HG03521 (cell line): ENCODE results near the gene FAR2.
"Not testable (repeated sequence)": the region's sequence is repeated elsewhere in the genome, so short reads cannot be mapped to it uniquely, and the experiment has no call there.

Source experiments
- ATAC-seq: cut with Tn5 transposase; IDR thresholded peaks from one replicate; pipeline ENCODE4 v1.9.1; 2021; ENCODE audit warnings: mild to moderate bottlenecking, moderate library complexity; ENCODE audit not compliant: unreplicated experiment

The FAR2 gene

DNA sequence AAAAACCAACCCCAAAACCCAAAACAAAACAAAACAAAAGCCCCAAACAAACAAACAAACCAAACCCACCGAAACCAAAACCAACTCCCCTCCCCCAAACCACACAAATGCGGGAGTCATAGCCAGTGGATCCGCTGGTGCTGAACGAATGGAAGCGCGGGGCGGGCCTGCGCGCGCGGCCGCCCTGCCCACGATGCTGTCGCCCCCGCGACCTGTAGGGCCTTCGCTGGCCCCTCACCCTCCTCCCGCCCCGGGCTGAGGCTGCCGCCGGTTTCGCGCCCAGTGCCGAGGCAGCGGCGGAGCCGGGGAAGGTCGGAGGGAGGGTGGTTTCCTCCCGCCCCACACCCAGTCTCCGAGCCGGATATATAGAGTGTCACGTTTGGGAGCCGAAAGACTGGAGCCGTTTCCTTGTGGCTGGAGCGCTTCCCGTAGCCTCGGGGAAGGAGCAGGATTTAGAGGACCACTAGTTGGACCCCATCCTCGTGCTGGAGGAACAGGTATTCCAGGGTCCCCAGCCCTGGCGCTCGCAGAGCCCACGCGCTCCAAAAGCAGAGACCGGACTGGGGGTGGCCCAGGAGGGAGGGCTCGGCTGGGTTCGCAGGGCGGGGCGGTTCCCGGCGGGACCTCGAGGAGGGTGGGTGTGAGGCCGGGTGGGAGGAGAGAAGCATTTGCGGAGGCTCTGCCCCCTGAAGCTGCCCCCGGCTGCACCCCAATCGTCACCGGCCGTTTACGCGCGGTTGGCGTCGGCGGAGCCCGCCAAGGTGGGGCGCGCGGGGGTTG lies at the start of gene FAR2:
FAR2 (plus strand) TSS at position 368 of the 780 bp plus-strand sequence. CDS start 121,172 bp downstream, outside the sequence.
- peak; percentile 39 for ATAC-seq

DNA sequence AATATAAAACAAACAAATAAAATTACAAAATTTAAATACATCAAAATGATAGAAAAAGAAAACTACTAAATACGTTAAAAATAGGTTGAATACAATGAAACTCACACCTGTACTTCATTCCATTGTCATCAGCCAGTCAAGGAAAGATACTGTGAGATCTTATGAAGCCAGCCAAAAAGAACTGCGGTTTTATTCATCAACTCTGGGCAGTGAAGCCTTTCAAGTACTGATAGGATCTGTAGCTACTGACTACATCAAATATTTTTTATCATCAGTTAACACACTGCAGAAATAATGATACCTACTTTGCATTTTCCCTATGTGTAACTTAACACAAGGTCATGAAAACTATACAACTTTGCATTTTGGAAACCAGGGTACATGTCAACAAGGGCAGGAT lies 46.3 kb upstream of the FAR2 start:
- no peak for ATAC-seq

DNA sequence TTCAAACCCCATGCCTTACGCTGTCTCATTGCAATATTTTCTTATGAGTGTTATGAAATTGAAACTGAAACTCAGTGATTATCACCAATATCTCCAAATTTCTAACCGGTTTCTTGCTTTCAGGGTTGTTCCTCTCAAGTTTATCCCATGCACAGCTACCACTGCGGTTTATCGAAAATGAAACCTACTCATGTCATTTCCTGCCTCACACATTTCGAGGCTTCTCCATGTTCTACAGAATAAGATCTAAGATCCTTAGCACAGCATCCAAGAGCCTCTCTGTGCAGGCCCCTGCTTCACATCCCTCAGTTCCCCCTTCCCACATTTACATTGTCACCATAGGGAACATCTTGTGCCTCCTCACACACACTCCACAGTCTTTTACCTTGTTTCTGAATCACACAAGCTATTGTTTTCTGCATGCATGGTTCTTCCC lies 45.5 kb upstream of the FAR2 start:
- peak; percentile 97 for ATAC-seq

DNA sequence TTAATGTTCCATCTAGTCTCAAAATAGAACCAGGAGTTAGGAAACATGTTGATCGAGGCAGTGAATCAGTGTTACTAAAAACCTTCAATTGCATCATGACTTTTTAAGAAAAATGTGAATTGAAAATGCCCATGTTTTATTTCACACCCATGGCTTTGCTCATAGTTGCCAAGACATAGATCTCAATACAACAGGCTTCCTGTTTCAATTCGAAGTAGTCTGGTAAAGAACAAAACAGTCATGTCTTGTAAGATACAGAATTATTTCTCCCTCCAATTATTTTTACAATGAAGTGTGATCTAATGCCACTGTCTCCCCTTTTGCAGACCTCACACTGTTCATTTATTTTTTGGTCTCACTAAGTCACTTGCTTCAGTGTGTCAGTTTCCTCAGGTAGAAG lies 44.6 kb upstream of the FAR2 start:
- ATAC-seq, result no peak

DNA sequence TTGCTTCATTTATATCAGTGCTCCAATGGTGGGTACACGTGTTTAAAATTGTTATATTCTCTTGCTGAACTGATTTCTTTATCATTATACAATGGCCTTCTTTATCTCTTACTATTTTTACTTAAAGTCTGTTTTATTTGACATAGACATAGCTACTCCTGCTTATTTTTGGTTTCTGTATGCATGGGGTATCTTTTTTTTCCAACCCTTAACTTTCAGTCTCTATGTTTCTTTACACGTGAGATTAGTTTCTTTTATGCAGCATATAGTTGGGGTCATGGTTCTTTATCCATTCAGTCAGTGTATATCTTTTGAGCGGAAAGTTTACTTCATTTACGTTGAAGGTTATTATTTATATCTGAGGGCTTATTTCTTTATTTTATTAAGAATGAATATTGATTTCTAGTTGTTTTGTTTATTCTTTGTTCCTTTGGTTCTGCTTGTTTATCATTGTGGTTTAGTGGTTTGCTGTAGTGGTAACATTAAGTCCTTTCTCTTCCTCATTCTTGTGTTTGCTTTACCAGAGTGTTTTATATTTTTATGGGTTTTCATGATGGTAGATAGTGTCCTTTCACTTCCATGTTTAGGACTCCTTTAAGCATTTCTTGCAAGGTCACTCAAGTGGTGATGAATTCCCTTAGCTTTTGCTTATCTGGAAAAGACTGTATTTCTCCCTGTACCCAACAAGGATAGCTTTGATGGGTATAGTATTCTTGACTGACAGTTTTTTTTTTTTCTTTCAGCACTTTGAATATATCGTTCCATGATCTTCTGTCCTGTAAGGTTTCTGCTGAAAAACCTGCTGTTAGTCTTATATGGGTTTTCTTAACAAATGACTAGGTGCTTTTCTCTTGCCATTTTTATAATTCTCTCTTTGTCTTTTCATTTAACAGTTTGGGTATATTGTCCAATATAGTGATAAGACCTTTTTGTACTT lies 38.3 kb upstream of the FAR2 start:
- ATAC-seq, result peak; percentile 61

DNA sequence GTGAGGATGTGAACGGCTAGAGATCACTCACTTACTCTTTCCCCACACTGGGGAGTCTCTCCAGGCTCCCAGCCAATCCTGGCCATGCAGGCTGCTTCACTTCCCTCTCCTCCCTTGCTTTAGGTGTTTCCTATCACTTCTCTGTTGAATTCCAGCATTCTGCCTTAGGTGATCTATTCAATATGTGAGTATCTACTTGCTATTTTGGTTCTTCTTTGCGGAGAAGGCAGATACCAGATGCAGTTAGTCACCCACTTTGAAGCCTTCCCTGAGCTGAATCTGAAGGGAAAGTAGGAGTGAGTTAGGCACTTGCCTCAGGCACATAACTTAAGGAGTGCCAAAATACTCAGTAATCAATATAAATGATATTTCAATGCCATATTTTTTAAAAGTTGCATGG lies 36.0 kb upstream of the FAR2 start:
- no peak for ATAC-seq

DNA sequence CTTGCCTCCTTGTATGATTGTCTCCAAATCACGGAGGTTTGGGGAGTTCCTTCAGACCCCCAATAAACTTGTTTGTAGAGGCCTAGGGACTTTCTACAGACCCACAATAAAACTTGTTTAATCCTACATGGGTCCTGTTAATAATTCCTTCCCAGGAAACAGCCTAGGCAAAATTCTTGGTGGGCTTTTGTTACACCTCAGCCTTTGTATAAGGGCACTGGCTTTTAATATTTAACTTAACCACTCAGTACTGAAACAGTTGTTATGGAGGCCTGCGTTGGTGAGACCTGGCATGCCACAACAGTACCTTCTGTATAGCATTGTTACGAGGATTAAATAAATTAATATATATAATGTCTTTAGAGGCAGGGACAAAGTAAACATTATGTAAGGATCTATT lies 32.7 kb upstream of the FAR2 start:
- ATAC-seq, result no peak

DNA sequence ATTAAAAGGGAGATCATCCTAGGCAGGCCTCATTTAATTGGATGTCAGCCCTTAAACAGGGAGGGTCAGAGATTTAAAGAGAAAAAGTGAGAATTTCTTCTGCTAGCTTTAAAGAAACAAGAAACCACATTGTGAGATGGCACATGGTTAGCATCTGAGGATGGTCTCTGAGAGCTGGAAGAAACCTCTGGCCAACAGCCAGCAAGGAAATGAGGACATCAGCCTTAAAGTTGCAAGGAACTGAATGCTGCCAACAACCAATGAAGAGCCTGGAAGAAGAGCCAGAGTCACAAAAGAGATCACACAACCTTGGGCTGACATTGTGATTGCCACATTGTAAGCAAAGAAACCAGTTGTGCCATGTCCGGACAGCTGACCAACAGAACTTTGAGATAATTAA lies 17.5 kb upstream of the FAR2 start:
- no peak for ATAC-seq

DNA sequence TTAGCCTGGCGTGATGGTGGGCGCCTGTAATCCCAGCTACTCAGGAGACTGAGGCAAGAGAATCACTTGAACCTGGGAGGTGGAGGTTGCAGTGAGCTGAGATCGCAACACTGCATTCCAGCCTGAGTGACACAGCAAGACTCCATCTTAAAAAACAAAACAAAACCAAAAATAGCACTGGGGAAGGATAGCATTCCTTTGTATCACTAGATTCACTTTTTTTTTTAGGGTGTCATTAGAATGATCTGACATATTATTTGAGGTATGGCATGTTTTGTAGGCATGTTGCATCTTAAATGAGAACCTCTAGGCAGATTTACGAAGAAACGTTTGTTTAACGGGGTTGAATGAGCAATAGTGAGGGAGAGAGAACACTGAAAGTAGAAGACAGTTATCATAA lies 16.8 kb upstream of the FAR2 start:
- ATAC-seq, result no peak

DNA sequence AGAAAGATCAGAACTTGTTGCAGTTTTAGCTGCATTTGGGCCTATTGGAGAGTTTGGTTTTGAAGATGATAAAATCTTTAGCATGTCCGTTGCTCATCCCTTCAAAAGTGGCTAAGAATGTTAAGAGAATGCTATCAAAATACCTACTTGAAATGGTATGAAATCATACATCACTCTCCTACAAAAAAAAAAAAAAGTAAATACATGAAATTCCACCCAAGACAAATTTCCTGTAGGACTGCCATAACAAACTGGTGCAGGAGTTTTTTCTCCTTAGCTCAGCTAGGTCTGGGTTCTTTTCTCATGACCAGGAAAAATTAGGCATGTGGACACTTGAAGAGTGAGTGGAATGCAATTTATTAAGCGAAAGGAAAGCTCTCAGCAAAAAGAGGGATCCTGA lies 15.9 kb upstream of the FAR2 start:
- ATAC-seq, result no peak

DNA sequence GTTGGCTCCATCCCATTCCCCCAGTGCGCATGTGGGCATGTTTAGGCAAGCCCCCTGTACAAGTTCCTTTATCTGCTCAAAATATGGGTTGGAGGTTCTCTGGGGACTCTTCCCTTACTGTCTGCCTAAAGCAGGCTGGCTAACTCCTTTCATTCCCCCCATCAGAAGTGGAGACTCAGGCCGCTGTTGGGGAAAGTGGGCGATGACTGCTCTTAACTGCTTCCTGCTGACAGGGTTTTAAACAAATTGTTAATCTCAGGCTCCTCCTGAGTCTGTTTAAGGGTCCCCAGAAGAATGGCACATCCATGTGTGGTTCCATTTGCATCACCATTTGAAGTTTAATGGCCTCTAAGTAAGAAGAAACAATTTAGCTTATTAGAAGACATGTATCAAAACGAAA lies 15.4 kb upstream of the FAR2 start:
- ATAC-seq, result no peak

DNA sequence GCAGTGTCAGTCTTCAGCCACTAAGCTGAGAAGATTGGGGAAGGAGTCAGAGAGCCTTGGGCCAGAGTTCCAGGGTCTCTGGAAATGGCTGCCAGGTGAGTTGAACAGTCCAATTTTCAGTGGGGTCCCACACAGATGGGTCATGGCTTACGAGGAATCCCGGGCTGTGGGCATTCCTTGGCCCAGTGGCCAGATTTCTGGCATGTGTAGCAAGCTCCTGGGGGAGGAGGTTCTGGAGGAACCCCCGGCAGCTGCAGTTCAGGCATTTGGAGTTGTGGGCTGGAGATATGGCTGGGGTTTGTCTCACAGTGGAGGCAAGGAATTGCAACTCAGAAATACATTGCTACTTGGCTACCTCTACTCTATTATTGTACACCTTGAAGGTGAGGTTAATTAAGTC lies 10.8 kb upstream of the FAR2 start:
- ATAC-seq, result not testable (repeated sequence)

DNA sequence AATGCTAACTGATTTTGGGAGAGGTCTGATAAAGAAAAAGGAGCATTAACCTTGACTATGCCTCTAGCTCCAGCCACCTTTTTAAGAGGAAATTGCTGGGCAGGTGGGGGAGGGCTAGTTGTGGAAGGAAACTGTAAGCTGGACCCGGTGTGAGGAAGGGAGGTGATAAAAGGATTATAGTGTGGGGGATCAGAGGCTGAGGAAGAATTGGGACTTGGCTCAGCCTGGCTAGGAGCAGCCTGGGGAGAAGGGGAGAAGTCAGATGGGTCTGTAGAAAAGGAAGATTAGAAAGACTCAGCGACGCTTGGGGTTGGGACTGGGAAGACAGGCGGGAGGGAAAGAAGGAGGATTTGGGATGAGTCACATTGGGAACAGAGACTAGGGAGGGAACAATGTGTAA lies 10.2 kb upstream of the FAR2 start:
- not testable (repeated sequence) for ATAC-seq

DNA sequence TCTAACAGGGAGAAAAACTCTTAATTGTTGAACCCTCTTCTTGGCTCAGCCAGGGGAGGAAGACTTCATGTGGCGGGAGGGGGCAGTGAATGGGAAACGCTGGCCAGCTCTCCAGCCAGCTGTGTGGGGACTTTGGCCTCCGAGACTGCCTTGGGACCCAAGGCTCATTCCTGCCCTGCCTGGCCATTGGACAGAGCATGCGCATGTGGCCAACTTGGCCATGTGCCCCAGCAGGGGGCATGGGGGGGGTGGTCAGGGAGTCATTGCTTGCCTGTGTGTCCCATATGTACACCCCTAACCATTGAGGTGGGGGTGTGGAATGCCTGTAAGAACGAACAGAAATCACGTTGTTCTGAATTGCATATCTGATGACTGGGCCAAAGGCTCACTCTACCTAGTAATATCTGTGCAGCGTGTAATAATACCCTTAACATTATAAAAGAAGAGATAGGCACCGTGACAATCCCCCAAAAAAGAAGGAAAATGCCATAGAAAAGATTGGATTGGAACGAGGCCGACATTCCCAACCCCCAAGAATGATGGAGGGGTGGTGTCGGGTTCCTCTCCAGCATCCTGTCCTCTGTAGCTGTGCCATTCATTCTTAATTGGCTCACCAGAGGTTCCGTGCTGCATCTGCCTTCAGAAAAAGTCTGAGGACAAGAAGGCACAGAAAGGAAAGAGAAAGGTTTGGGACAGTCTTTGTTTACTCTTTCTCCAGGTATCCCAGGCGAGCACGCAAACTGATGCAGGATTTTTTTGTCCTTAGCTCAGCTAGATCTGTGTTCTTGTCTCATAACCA lies 3.5 kb upstream of the FAR2 start:
- ATAC-seq, result no peak

DNA sequence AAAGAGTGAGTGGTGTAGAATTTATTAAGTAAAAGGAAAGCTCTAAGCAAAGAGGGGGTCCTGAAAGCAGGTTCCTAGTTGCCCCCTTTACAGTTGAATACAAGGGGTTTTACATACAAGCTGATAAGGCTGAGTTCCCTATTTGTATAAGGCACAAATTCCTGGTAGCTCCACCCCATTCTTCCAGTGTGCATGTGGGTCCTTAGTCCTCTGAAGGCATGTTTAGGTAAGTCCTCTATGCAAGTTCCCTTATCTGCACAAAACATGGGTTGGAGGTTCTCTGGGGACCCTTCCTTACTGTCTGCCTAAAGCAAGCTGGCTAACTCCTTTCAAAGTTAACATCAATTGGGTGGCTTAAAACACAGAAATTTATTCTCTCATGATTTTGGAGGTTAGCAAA lies 2.9 kb upstream of the FAR2 start:
- ATAC-seq, result no peak

DNA sequence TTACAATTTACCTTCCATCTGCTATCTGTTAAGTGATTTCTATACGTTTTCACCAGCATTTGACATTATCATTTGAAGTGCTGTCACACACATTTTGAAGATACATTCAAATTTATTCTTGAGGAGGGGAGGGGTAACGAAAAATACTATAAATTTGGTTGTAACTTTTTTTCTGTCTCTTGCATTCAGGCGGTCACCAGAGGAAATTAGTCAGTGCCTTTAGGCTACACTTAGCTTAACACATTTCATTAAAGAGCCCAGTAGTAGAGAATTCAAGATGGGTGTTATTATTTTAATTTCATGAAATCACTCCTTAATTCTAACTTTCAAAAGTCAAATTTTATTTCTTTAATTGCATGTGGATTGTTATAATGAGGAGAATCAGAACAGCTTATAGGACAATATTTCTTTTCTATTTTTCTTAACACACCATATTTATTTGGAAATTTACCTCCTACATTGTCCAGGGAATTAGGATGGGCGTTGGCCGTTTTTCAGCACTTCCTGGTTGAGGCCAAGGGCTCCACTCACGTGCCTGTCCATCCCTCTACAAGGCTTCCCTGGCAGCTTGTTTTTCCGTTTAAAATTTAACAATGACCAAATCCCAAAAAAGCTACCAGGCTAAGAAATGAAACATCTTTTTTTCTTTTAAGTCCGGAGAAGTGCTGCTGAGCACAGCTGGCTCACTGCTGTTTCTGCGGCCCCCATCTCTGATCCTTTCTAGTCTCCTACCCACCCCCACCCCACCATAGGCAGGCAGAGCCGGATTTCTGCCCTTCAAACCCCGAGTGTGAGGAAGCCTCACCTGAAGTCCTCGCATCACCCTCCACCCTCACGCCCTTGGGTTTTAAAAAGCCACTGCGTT lies 1.1 kb upstream of the FAR2 start:
- no peak for ATAC-seq

DNA sequence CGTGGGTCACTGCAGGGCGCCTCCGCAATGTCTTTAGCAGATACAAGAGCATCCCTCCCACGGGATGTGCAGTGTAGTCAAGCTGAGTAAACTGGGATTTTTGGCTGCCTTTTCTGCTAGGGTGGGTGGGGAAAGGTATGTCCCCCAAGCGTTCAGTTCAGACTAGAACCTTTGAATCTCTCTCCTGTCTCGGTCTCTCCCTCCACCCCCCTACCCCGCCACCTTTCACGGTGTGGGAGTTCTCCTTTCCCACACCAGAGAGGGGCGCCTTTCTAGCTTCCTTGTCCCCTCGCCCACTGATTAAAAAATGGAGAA lies 525 bp upstream of the FAR2 start:
- no peak for ATAC-seq

DNA sequence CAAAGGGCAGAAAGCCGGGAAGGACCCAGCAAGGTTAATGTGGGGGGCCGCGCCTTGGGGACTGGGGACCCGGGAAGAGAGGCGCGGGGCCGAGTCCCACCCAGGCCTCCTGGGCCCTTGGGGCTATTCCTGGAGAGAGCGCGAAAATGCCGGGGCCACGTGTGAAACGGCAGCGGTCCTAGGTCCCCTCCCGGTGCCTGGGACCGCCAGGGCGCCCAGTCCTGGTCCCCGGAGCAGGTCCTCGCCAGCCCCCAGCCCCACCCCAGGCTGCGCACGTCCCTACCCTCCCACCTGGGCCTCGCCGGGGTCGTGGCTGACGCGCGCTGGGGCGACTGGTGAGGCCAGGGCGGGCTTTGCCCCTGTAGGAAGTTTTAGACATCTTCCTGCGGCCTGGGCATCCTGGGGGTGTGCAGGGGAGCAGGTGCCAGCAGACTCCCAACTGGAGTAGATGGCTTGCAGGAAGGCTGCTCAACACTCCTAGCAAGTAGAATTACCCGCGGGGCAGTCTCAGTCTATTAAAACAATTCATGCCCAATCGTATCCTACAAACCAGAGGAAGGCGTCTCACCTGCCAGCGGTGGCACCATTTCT lies 708 bp downstream of the FAR2 start:
- no peak for ATAC-seq

DNA sequence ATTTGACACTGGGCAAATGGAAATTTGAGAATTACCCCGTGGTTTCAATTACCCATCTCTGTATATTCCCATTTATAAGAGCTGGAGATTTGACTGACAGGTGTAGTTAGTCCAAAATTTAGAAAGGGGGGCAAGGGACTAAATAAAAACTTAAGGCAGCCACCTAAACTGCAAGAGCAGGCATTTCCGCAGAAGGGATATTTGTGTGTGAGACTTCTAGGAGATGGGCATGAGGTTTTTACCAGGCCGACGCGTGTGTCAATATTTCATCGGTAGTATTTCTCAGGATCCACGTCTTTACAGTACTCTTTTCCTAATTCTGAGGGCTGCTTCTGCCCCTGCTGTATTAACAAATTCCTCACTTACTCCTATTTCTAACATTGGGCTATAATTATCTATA lies 1.4 kb downstream of the FAR2 start:
- no peak for ATAC-seq
